Measurements from ENCODE around the gene GLOD5. TPM values are rescaled to one million over a fixed set of nuclear protein-coding genes. Genes with fewer than 3 reads are reported as not detected.

GLOD5 gene
- total and polyA plus RNA-seq, 2 of the 8 experiments (the other 6 are each of a cell fraction or from before 2014, with no cell fraction given) = 0.18 TPM; not detected in 1

DNA sequence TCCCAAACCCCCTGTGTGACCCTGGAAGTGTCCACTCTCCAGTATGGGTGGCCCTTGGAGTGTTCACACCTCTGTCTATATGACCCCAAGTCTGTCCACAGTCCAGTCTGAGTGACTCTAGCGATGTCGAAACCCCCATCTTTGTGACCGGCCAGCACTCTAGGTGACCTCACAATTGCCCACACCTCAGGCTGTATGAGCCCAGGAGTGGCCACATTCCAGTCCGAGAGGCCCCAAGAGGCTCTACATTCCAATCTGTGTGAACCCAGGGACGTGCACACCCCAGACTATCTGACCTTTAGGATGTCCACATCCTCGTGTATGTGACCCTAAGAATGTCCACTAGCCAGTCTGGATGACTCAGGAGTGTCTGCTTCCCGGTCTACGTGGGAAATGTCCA lies 7.3 kb upstream of the GLOD5 start:
- Histone ChIP-seq H4K20me1 (replicated peaks in 1 of 2; ENCODE audit: control insufficient read depth in 1 of 2, insufficient read depth in 2 of 2, low read length in 2 of 2) (no peaks in the 10 kb centered on the region), H3K4me3 (ENCODE audit: extremely low read depth in 1 of 4, insufficient read depth in 2 of 4, low read depth in 3 of 4, low read length in 4 of 4) (no peak overlapping the region), H3K9ac (replicated peaks in 1 of 4; ENCODE audit: extremely low read depth in 1 of 4, low read depth in 3 of 4, low read length in 3 of 4) (no peak overlapping the region), H3K4ac (replicated peaks; ENCODE audit: insufficient read length, low read depth, low read length) (no peak overlapping the region), H4K91ac (replicated peaks; ENCODE audit: insufficient read length, low read length) (no peak overlapping the region), H2BK15ac (ENCODE audit: low read length) (no peak overlapping the region), H3K14ac (ENCODE audit: insufficient read length) (no peak overlapping the region), H3K23me2 (ENCODE audit: low read depth, low read length) (no peaks in the 10 kb centered on the region), H3K9me3 (ENCODE audit: insufficient read depth in 2 of 2, low read depth in 1 of 2, low read length in 1 of 2) (no peaks in the 10 kb centered on the region), H3K36me3 (ENCODE audit: control insufficient read depth in 2 of 4, insufficient read depth in 4 of 4, low read length in 3 of 4) (no peaks in the 10 kb centered on the region), H3K56ac (replicated peaks; ENCODE audit: insufficient read length, low read depth, low read length) (no peak overlapping the region), H4K5ac (ENCODE audit: insufficient read length, low read depth, low read length) (no peak overlapping the region), H3K27ac (ENCODE audit: low read depth, low read length) (no peak overlapping the region), H3K27me3 (replicated peaks in 1 of 4; ENCODE audit: control insufficient read depth in 3 of 4, extremely low read depth in 1 of 4, insufficient read depth in 3 of 4, low read length in 3 of 4) (no peaks in the 10 kb centered on the region), H2BK120ac (replicated peaks; ENCODE audit: low read depth, low read length) (no peak overlapping the region), H3K23ac (ENCODE audit: insufficient read length) (no peak overlapping the region), H3K4me2 (ENCODE audit: insufficient read depth in 1 of 2, low read depth in 2 of 2, low read length in 2 of 2) (no peak overlapping the region), H4K8ac (ENCODE audit: extremely low read depth, insufficient read depth, low read length) (no peak overlapping the region), H2AFZ (ENCODE audit: low read length) (no peak overlapping the region), H2BK12ac (ENCODE audit: low read depth, low read length) (no peak overlapping the region), H2BK20ac (ENCODE audit: low read length) (no peak overlapping the region), H3K18ac (ENCODE audit: extremely low read depth, low read length) (no peak overlapping the region), H3K79me2 (ENCODE audit: control insufficient read depth in 1 of 2, insufficient read depth in 2 of 2, low read length in 2 of 2) (no peaks in the 10 kb centered on the region), H2BK5ac (ENCODE audit: low read depth, low read length) (no peak overlapping the region), H3K4me1 (replicated peaks in 1 of 4; ENCODE audit: control insufficient read depth in 3 of 4, insufficient read depth in 4 of 4, low read length in 3 of 4) (no peaks in the 10 kb centered on the region), H2AK5ac (ENCODE audit: low read depth, low read length) (no peak overlapping the region), H3K79me1 (ENCODE audit: low read depth, low read length) (no peaks in the 10 kb centered on the region)
- WGBS, 2 experiments (ENCODE audit: extremely low coverage in 1 of 2, insufficient coverage in 1 of 2, insufficient read length in 1 of 2, insufficient replicate concordance in 2 of 2, low coverage in 1 of 2, low lambda C conversion rate in 2 of 2, missing lambda C conversion rate in 1 of 2) = 80% methylated on average over 7 of the region's 8 CpGs; no CpG with 5 or more reads in 1 of the 2 experiments
- ChIA-PET POLR2A (ENCODE audit: partially characterized antibody) (no interaction called here), CTCF (ENCODE audit: partially characterized antibody) (no interaction called here)
- FAIRE-seq (no peak), DNase-seq (ENCODE audit: low read depth in 1 of 2, low spot score in 2 of 2) (no peak)
- TF ChIP-seq PHF8 (conservative IDR thresholded peaks at IDR 0.05; ENCODE audit: low read depth, low read length) = no peak
- no peak for TF ChIP-seq SIX5 (IDR thresholded peaks at IDR 0.05; ENCODE audit: low read depth, low read length)
- no peak for TF ChIP-seq SIRT6 (IDR thresholded peaks at IDR 0.05; ENCODE audit: low read length)
- no peak for TF ChIP-seq GABPA (IDR thresholded peaks at IDR 0.05; ENCODE audit: borderline replicate concordance, insufficient read depth, low read length)

All from H1 (cell line).